LNCaP clone FGC (cell line): ENCODE data around the gene NABP1.

ENCODE experiments used
- DNase-seq: peaks from one replicate; pipeline ENCODE4 v3.0.0-alpha.2; 2011; ENCODE audit warnings: low read depth
- H3K4me3 ChIP-seq: 2 replicates; pipeline ENCODE4 v1.5.1; 2011; ENCODE audit warnings: mild to moderate bottlenecking, low read depth, low read length, control low read depth
- CTCF ChIP-seq: IDR thresholded peaks from 2 replicates; pipeline ENCODE4 v1.5.1; 2012; ENCODE audit warnings: mild to moderate bottlenecking; ENCODE audit not compliant: control insufficient read depth, insufficient read depth; ENCODE audit errors: extremely low read depth

NABP1 gene

GRCh38 chr2:191649519-191649918, 28.4 kb upstream of the NABP1 start:
- no peak for DNase-seq
- TF ChIP-seq CTCF, result no peak
- H3K4me3 ChIP-seq, result no peak overlapping the region

GRCh38 chr2:191650896-191651773, 26.8 kb upstream of the NABP1 start:
- DNase-seq, result no peak
- TF ChIP-seq CTCF, result no peak
- no peak overlapping the region for H3K4me3 ChIP-seq

GRCh38 chr2:191653667-191654391, 24.1 kb upstream of the NABP1 start:
- DNase-seq, result no peak
- H3K4me3 ChIP-seq, result no peak overlapping the region
- TF ChIP-seq CTCF, result no peak

- no peak for TF ChIP-seq CTCF
- DNase-seq, result no peak
- no peak overlapping the region for H3K4me3 ChIP-seq
These were observed 21.5 kb upstream of the NABP1 start for GRCh38 chr2:191656391-191656790.

GRCh38 chr2:191656792-191657191, 21.1 kb upstream of the NABP1 start:
- H3K4me3 ChIP-seq, result no peak overlapping the region
- DNase-seq, result no peak
- TF ChIP-seq CTCF, result no peak

- no peak for TF ChIP-seq CTCF
- DNase-seq, result no peak
- H3K4me3 ChIP-seq, result no peak overlapping the region
These were observed 20.0 kb upstream of the NABP1 start for GRCh38 chr2:191657977-191658376.
